Gastroesophageal sphincter (tissue), 4 donors: Measurements from ENCODE around the gene HMX3. TPM values are rescaled to one million over a fixed set of nuclear protein-coding genes. Genes with fewer than 3 reads are reported as not detected.

Experiments used
- ATAC-seq: fragments of 150-250 bp; one replicate; pipeline ENCODE4 v1.9.1; 2016; ENCODE audit warnings: mild to moderate bottlenecking, moderate library complexity
- H3K27ac ChIP-seq, 4 donors: fragments of 200-600 bp; sonication (generic) in 3 of 4; 1 replicate in 3 of 4; 2 replicates in 1 of 4; pipeline ENCODE4 v1.5.1; 2016 to 2019
- H3K27me3 ChIP-seq: fragments of 200-600 bp; sonication (generic); one replicate; pipeline ENCODE4 v1.5.1; 2019
- H3K36me3 ChIP-seq, 2 donors: fragments of 200-600 bp; sonication (generic); one replicate each; pipeline ENCODE4 v1.5.1; 2019; ENCODE audit warnings: control low read depth in 1 of 2
- H3K4me1 ChIP-seq, 3 donors: fragments of 200-600 bp; sonication (generic); 1 replicate in 2 of 3; 2 replicates in 1 of 3; pipeline ENCODE4 v1.5.1; 2016 to 2019; ENCODE audit warnings: control low read depth in 2 of 3
- H3K4me3 ChIP-seq, 2 donors: fragments of 200-600 bp; sonication (generic); one replicate each; pipeline ENCODE4 v1.5.1; 2019; ENCODE audit warnings: mild to moderate bottlenecking in 1 of 2, moderate library complexity in 1 of 2
- H3K9me3 ChIP-seq, 3 donors: fragments of 200-600 bp; sonication (generic); one replicate each; pipeline ENCODE4 v1.5.1; 2017 to 2019; ENCODE audit warnings: control low read depth in 2 of 3
- CTCF ChIP-seq, 4 experiments: fragments of 200-600 bp in 2 of 4; fragments of 450-650 bp in 2 of 4; sonication (generic) in 1 of 4; IDR thresholded peaks; one replicate each; pipeline ENCODE4 v1.5.1; 2017 to 2019; ENCODE audit warnings: antibody characterized with exemption in 4 of 4, mild to moderate bottlenecking in 2 of 4, moderate library complexity in 2 of 4
- EP300 ChIP-seq: sonication (generic); formaldehyde crosslinking; IDR thresholded peaks from one replicate; pipeline ENCODE4 v1.6.1; 2017; ENCODE audit warnings: antibody characterized with exemption, mild to moderate bottlenecking
- POLR2A ChIP-seq, 2 donors: fragments of 450-650 bp; IDR thresholded peaks; one replicate each; pipeline ENCODE4 v1.6.1; 2017; ENCODE audit warnings: antibody characterized with exemption in 2 of 2, mild to moderate bottlenecking in 2 of 2, moderate library complexity in 1 of 2
- POLR2AphosphoS5 ChIP-seq: sonication (generic); formaldehyde crosslinking; IDR thresholded peaks from one replicate; pipeline ENCODE4 v1.6.1; 2017; ENCODE audit warnings: antibody characterized with exemption
- WGBS, 2 donors: methylation state at CpG; one replicate each; pipeline ENCODE4 v1.1.5; 2018; ENCODE audit warnings: low coverage in 1 of 2; 5-methylcytosine and 5-hydroxymethylcytosine counted together
- total RNA-seq, 4 donors: library from RNA; depleted of rRNA; stranded (reverse); fragments of >200 nt; gene quantifications; one replicate each; pipeline ENCODE4 v1.1.0, GENCODE V29; 2016

The HMX3 gene
- total RNA-seq, 4 donors from 2014 or later, result 1.1 TPM; not detected in 3

DNA sequence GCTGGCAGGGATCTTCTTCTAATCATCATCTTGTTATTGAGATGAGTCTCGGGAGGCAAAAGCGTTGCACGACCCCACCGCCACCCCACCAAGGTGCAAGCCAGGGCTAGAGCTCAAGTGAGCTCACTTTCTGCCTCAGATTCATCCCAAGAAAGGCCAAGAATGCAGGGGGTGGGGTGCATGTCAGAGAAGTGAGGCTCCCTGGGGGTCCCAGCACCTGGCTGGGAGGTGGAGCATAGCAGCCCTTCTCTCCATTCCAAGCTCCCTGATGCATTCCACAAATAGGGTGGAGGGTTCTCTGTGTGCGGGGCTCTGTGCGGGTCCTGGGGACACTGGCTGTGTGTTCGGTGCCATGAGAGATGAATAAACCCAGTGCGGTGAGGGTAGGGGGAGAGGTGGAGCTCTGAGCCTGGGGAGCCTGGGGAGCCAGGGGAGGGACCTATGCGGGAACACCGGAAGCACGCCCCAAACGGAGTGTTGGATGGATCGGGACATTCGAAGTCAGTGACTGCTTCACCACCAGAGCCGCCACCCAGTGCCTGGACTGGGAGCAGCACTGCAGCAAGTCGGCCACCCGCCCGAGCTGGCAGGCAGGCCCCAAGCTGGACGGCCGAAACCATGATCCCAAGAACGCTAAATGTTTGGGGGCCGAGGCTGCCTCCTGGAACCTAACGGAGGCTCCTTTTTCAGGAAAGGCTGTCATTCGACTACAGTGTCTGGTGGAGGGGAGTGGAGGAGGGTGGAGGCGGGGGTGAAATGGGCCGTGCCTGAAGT, 17.9 kb upstream of the HMX3 start:
- no peak for TF ChIP-seq EP300
- TF ChIP-seq POLR2A (IDR thresholded peaks at IDR 0.05), result no peak
- no peak for TF ChIP-seq CTCF (IDR thresholded peaks at IDR 0.05)
- no peak for TF ChIP-seq POLR2AphosphoS5
- no peaks in the 10 kb centered on the region for H3K9me3 ChIP-seq
- 6 to 28% methylated on average over 2 to 9 of the region's 26 CpGs for WGBS, 2 donors
- H3K27ac ChIP-seq, result no peak overlapping the region
- H3K4me1 ChIP-seq, result peaks cover 0 to 3% (median 0%) of the 10 kb centered on the region in 3 donors
- no peak for ATAC-seq
- peaks cover 72% of the 10 kb centered on the region for H3K27me3 ChIP-seq
- H3K4me3 ChIP-seq, result no peak overlapping the region
- H3K36me3 ChIP-seq, result no peaks in the 10 kb centered on the region

DNA sequence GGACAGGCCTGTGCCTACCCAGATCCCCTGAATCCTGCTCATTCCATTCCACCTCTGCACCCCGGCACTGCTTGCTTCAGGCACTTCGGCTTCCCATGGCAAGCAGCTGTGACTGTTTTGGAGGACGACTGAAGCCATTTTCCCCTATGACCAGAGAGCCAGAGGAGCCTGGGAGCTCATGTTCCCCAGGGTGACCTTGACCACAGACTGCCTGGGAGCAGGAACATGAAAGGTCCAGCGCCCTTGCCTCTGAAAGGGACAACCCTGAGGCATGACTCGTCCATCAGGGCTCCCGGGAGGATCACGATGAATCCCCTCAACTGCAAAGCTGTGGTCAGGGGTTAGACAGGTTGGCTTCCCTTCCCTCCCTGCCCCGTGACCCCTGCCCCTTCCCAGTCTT, 16.7 kb upstream of the HMX3 start:
- Histone ChIP-seq H3K9me3 (no peaks in the 10 kb centered on the region), H3K27me3 (peaks cover 65% of the 10 kb centered on the region), H3K4me3 (no peak overlapping the region), H3K36me3 (no peaks in the 10 kb centered on the region), H3K27ac (no peak overlapping the region), H3K4me1 (peaks cover 0 to 3% (median 0%) of the 10 kb centered on the region in 3 donors)
- no peak for ATAC-seq
- TF ChIP-seq EP300, result no peak
- TF ChIP-seq POLR2AphosphoS5, result no peak
- TF ChIP-seq POLR2A (IDR thresholded peaks at IDR 0.05), result no peak
- no peak for TF ChIP-seq CTCF (IDR thresholded peaks at IDR 0.05)
- WGBS, 2 donors, result 77% methylated on average over 3 of the region's 8 CpGs; no CpG with 5 or more reads in 1 of the 2 donors

GRCh38 chr10:123126246-123126645, 9.5 kb upstream of the HMX3 start:
- Histone ChIP-seq H3K27ac (no peak overlapping the region), H3K4me1 (no peaks in the 10 kb centered on the region), H3K4me3 (no peak overlapping the region), H3K27me3 (peaks cover 72% of the 10 kb centered on the region), H3K9me3 (peaks cover 0 to 18% (median 0%) of the 10 kb centered on the region in 3 donors), H3K36me3 (no peaks in the 10 kb centered on the region)
- ATAC-seq, result no peak
- WGBS, 2 donors, result 63 to 76% methylated on average over 5 of the region's 5 CpGs
- TF ChIP-seq EP300 (no peak), POLR2A (IDR thresholded peaks at IDR 0.05) (no peak), POLR2AphosphoS5 (no peak), CTCF (IDR thresholded peaks at IDR 0.05) (no peak)

DNA sequence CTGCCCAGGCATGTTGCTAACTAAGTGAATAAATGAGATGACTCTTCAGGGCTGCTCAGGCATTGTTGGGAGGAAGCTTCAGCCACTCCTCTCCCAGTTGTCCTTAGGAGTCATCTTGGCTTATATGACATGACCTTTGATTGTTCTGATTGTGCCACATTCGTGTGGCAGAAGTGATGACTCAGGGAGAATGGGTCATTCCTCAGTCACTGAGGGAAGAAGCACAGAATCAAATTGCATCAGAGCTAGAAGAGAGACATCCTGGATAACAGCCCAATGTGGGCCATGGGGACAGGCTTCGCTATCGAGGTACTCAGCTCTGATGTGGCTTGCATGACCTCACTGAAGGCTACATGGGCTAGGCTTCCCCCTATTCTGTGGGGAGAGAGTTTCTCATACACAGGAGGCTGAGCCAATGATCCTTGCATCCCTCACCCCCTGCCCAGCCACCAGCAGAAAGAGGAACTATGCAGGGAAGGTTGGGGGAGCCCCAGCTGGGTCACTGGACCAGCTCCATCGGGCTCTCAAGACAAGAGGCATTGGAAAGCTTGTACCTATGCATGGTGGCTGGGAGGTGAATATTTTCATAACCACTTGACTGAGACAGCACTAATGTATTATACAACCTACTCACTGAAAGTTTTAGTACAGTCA, 6.0 kb upstream of the HMX3 start:
- WGBS, 2 donors, result 50 to 67% methylated on average over 1 to 3 of the region's 4 CpGs
- H3K4me1 ChIP-seq, result peaks cover 0 to 23% (median 19%) of the 10 kb centered on the region in 3 donors
- ATAC-seq, result no peak
- H3K4me3 ChIP-seq, result no peak overlapping the region
- H3K27me3 ChIP-seq, result peaks cover 100% of the 10 kb centered on the region
- H3K9me3 ChIP-seq, result peaks cover 0 to 18% (median 0%) of the 10 kb centered on the region in 3 donors
- no peak overlapping the region for H3K27ac ChIP-seq
- no peaks in the 10 kb centered on the region for H3K36me3 ChIP-seq
- no peak for TF ChIP-seq POLR2AphosphoS5
- no peak for TF ChIP-seq CTCF (IDR thresholded peaks at IDR 0.05)
- TF ChIP-seq POLR2A (IDR thresholded peaks at IDR 0.05), result no peak
- no peak for TF ChIP-seq EP300
